Activated T-helper 9 cell treated with anti-CD3 and anti-CD28 coated beads, Interleukin-2, amount 50 U/mL, for 16 hours (primary cell): ENCODE results near the gene ANKRD13A.
"Not testable (repeated sequence)": the region's sequence is repeated elsewhere in the genome, so short reads cannot be mapped to it uniquely, and the experiment has no call there.

ENCODE experiments used
- DNase-seq: peaks from one replicate; pipeline ENCODE4 v3.0.0-alpha.2; 2020; ENCODE audit warnings: low read depth

ANKRD13A gene

DNA sequence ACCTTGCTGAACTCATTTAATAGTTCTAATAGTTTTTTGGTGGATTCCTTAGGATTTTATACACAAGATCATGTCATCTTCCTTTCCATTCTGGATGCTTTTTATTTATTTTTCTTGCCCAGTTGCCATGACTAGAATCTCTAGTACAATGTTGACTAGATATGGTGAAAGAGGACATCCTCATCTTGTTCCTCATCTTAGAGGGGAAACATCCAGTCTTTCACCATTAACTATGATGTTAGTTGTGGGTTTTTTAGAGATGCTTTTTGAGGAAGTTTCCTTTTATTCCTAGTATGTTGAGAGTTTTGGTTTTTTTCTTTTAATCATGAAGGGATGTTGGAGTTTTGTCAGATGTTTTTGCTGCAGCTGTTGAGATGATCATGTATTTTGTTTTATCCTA is 8.7 kb downstream of the ANKRD13A start:
- no peak for DNase-seq

DNA sequence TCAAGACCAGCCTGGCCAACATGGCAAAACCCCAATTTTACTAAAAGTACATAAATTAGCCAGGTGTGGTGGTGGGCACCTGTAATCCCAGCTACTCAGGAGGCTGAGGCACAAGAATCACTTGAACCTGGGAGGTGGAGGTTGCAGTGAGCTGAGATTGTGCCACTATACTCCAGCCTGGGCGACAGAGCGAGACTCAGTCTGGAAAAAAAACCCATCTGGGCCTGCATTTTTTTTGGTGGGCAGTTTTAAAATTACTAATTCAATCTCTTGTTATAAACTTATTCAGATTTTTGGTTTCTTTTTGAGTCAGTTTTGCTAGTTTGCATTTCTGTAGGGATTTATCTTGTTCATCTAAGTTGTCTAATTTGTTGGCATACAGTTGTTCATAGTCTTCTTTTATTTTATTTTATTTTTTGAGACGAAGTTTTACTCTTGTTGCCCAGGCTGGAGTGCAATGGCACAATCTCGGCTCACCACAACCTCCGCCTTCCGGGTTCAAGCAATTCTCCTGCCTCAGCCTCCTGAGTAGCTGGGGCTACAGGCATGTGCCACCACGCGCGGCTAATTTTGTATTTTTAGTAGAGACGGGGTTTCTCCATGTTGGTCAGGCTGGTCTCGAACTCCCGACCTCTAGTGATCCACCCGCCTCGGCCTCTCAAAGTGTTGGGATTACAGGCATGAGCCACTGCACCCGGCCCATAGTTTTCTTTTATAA is 9.6 kb downstream of the ANKRD13A start:
- not testable (repeated sequence) for DNase-seq

DNA sequence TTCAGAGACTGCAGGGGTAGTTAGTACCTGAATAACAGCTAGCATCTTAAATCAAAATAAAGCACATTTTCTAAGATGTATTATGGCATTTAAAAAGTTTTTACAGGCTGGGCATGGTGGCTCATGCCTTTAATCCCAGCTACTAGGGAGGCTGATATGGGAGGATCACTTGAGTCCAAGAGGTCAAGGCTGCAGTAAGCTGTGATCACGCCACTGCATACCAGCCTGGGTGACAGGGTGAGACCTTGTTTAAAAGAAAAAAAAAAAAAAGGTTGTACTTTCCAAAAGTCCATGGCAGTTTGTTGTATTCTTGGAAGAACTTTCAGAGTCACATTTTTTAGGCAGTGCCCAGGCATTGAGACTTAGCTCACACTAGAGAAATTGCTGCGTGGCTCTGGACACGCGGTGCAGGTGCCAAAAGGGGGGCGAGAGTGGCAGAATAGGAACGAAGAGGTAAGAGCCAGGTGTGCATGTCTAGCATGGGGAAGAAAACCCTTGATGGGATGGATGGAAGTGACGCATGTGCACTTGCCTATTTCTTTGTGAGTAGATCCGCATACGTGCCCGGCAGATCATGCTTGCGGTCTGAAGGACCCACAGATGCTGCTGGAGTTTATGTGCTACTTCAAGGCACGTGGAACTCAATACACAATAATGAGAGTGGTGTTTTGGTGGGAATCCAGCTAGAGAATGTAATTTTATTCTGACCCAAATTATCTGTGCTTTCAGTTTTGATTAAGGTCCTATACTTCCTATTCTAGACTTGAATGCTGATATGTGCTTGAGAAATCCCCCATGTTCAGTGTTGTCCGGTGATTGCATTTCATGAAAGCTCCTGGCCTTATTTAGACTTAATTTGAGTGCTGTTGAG is 11.9 kb downstream of the ANKRD13A start:
- DNase-seq = no peak

DNA sequence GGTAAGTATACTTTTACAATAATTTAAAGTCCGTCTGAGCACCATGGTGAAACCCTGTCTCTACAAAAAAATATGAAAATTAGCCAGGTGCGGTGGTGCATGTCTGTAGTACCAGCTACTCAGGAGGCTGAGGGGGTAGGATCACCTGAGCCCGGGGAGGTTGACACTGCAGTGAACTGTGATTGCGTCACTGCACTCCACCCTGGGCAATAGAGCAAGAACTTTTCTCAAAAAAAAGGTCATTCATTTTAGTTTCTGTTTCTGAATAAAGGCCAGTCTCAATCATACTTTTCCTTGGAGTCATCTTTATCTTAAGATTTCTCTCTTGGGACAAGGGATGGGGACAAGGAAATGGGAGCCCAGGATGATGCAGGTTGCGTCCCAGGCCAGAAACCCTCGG is 12.9 kb downstream of the ANKRD13A start:
- DNase-seq = no peak

DNA sequence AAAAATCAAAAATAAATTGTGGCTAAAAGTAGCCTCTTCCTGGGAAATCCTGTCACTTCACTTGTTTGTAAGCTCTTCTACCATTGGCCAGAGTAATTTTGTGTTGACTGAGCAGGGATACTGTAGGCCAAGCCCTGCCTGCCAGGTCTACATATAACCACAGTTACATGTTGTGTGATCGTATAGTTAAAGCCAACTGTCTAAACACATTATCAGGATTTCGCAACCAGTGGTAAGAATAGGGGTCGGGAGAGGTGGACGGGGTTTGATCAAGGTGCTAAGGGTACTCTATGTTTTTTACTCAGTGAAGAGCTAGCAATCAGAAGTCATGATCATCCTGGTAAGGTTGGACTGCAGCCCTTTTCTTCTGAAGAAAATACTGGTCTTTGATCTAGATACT is 13.4 kb downstream of the ANKRD13A start:
- DNase-seq = no peak

DNA sequence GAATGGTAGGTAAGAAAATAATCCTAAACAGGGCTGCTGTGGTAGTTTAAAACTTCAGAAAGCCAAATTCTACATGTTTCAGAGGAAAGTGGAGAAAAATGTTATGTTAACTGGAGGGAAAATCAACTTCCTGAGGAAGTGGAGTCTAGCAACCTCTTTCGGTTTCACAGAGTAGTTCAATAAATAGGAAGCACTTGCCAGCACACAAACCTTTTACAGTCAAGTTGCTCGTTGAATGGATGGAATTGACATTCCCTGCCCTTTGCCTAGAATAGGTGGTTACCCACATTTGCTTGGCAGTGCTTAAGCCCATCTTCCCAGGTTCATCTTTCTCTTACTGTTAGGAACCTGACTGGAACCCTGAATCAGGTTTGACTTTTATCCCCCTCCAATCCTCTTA is 15.9 kb downstream of the ANKRD13A start:
- DNase-seq = no peak

DNA sequence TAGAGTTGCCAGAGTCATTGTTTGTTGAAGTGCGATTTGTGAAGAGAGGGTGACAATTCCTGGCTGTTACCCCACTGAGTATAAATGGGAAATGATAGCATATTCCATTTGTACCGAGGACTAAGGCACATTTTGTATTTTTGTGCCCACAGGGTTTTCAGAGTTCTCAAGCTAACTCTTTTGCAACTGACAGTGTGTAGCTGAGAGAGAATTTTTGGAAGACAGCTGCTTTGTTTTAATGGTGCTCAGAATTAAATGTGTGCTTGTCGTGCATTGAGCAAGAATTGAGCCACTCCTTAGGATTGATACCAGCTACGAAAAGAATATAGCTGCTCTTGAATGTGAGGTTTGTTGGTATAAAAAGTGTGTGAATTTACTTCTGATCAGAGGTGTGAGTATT is 21.7 kb downstream of the ANKRD13A start:
- no peak for DNase-seq

DNA sequence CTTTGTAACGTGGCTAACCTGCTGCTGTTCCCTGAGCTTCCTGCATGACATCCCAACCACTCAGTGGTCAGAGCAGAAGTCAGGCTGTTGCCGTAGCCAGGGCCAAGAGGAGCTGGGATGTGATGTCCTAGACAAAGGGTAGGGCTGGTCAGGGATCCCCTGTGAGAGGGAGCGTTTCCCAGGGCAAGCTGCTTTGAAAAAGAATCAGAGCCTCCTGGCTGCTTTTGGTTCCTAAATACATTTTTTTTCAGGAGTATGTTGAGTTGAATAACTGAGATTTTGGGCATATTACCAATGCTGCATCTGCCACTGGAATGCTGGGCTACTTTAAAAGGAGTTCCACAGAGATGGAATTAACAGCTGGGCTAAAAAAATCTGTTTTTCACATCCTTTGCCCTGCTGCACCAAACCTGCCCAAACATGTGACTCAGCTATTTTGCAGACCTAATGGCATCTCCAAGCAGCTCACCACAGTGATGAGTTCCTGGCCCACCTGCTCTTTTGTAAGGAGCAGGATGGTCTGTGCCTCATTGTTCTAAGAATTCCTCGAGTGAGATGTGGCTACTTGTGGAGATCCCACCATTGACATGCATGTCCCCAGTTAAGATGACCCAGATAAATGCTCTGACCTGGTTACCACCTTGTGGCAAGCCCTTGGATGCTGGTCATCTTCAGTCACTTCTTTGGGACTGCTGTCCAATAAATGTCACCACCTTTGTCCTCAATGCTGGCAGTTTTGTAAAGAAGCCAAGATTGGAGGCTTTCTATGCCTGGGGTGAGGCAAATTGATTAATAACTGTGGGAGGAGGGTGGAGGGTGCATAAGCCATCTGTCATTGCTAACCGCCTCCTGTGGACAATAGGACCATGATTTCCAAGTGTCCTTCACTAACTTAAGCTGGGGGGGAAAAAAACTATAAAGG is 24.1 kb downstream of the ANKRD13A start:
- no peak for DNase-seq

DNA sequence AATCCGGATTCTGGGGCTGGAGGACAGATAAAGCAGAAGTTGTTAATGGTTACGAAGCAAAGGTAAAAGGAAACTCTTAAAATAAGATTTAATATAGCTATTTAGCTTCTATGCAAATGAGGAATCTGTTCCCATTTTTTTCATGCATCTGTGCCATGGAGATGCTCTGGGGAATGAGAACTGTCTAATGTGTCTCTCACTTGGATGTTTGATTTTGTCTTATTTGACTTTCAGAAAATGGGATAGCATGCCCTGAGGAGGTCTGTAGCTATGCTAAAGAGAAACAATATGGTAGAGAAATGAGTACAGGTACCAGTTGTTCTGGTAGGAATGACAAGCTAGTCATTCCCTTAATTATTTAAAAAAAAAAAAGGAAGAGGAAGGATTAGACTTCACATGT is 24.8 kb downstream of the ANKRD13A start:
- DNase-seq = no peak

DNA sequence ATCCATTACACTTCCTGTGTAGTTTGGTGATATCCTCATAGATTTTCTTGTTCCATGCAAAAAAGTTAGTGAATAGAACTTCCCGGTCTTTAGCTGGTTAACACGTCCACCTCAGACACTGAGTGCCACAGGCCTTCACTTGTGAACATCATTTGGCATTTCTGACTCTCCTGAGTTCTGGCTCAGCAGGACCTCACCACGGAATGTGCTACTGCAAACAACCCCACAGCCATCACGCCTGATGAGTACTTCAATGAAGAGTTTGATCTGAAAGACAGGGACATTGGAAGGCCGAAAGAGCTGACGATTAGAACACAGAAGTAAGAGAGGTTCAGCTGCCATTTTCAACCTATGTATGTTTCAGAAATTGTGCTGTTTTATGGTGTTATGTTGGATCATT is 29.1 kb downstream of the ANKRD13A start:
- no peak for DNase-seq

DNA sequence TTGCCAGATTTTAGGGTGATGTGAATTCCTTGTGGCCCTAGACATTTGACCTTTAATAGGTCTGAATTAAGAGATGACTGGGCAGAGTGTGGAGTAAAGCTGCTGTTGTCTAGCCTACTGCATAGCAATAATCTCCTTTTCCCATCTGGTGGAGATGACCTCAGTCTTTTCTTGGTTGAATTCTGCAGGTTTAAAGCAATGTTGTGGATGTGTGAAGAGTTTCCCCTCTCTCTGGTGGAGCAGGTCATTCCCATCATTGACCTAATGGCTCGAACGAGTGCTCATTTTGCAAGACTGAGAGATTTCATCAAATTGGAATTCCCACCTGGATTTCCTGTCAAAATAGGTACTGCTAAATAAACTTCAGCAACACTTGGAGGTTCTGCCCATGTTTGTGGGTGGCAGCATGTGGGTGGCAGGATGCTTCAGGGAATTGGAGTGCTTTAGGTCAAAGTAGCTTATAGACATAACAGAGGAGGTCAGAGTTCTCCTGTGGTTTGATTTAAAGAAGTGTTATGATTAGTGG is 30.1 kb downstream of the ANKRD13A start:
- DNase-seq = no peak

DNA sequence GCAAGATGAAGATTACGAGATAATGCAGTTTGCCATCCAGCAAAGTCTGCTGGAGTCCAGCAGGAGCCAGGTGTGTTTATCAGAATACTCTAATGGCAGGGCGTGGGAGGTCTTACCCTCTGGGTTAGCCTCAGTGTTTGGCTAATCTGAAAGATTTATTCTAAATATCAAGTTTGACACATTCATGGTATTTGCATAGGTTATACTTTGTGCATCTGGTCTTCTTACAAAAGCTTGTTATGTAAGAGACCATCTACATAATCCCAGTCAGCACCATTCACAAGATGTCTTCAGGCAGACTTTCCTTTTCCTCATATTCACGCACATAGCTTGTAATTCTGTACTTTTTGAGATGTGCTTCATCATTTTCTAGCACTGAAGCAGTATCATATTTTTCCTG is 34.7 kb downstream of the ANKRD13A start:
- DNase-seq = no peak

DNA sequence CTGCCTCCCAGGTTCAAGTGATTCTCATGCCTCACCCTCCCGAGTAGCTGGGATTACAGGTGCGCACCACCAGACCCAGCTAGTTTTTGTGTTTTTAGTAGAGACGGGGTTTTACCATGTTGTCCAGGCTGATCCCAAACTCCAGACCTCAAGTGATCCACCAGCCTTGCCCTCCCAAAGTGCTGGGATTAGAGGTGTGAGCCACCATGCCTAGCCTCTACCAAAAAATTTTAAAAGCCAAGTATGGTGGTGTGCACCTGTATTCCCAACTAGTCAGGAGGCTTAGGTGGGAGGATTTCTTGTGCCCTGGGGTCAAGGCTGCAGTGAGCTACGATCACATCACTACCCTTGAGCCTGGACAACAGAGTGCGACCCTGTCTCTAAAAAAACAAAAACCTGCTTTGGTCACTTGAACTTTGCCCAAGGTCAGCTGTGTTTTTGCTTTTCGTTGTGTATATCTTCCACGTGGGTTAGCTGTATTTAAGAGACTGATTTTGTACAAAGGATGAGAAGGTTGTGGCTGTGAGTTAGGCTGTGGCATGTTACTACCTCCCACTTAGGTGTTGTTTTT is 36.4 kb downstream of the ANKRD13A start:
- no peak for DNase-seq

DNA sequence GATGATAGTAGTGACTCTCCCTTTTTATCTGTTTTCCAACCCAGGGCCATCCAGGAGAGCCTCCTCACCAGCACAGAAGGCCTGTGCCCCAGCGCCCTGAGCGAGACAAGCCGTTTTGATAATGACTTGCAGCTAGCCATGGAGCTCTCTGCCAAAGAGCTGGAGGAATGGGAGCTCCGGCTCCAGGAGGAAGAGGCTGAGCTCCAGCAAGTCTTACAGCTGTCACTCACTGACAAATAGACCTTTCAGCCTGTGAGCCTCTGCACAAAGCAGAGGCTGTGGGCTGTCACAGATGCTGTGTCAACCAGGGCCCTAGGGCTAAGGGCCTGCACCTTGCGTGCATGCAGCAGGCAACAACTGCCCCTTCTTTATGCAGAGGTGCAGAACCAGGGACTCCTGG is 38.1 kb downstream of the ANKRD13A start:
- DNase-seq = no peak

DNA sequence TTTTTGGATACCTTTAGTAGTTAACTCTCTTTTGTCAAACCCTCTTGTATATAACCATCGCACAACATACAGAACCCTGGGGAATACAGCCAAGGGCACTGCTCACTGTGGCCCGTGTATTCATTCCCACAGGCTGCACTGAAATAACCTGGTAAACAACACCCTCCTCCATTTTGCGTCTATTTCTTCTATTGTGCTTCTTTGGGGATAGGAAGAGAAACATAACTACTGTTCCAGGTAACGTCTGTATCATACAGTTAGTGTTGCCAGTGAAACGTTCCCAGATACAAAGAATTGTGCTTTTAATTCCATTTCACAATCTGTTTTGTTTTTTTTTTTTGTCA is 39.5 kb downstream of the ANKRD13A start:
- DNase-seq = no peak

DNA sequence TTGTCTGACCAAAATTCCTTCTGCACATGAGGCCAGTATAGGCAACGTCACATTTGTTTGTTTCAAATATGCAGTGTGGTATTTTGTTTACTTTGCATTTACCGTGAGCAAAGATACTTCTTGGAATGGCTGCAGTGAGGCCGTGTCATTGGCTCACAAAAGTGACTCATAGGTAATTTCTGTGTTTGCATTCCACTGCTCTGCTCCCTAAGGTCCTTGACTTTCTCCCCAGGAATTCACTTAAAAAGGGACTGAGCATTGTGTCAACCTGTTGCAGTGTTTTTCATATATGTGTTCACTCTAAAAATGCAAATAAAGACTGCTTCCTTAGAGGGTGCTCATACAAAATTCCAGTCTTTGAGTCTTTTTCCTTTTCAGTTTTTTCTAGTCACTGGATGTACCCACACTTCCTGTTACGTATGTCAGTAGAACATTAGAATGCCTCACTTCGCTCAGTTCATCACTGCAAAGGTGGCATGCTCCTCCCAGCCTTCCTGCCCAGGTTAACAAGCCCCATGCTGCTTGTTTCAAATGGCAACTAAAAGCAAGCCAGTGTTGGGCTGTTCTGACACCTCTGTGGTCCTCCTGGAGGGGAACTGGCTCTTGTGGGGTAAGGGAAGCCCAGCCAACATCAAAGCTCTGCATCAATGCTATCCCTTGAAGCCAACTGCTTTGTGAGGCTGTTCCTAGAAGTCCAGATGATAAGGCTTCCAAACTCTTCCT is 40.0 kb downstream of the ANKRD13A start:
- DNase-seq = no peak

DNA sequence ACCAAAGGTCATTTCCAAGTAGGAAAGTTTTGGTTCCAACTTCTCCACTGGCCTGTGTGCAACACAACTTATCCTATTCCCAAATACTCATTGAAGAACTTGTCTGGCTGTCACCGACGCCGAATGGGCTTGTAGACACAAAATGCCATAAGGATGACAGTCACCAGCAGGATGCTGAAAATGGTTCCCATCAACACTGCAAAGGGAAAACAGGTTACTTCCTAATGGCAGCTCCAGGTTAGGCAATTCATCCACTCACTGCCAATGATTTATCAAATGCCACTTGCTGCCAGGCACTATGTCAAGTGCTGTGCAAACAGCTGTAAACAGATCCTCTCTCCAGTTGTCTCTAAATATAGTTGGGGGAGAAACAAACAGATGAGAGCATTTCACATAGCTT is 43.0 kb downstream of the ANKRD13A start:
- no peak for DNase-seq

DNA sequence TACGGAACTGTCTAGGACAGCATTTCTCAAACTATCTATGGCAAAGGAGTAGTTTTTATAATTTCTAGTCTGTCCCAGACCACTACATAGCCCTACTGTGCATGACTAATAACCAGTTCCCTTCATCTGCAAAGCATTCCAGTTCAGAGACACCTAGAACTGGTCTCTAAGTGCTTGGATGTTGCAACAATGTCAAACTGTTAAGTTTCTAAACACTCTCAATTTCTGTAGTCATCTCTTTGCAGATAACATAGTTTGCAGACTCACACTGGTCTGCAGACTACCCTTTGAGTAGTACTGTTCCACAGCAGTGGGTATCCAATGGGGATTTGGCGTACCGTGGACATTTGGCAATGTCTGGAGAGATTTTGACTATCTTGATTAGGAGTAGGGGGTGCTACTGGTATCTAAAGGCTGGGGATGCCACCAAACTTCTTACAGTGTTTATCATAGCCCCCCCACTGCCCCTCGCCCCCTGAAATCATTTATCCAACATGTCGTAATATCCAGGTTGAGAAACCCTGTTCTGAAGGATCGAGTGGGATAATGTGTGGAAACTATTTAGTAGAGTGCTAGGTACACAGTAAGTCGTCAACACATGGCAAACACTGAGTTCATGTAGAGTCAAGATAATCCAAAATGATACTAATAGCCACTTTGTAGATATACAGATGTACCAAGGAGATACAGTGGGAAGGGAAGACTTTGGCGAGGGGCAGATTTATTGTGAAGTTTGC is 47.4 kb downstream of the ANKRD13A start:
- DNase-seq = no peak

DNA sequence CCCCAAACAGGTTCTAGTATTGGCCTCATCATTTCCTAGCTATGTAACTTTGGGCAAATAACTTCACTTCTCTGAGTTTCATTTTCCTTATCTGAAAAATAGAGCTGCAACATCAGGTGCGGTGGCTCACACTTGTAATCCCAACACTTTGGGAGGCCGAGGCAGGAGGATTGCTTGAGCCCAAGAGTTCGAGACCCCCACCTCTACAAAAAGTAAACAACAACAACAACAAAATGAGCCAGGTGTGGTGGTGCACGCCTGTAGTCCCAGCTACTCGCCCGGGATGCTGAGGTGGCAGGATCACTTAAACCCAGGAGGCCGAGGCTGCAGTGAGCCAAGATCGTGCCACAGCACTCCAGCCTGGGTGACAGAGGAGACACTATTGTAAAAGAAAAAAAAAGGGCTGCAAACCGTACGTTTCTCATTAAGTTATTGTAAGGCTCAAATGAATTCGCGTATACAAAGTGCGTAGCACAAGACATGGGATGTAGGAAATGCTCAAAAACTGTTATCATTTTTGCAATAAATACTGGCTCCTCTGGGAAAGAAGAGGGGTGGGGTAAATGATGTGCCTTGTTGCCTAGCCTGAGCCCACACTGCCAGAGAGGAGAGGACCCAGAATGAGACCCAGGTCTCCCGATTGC is 48.2 kb downstream of the ANKRD13A start:
- DNase-seq = no peak
